IMR-90 (cell line): ENCODE data around the gene PRDM5. TPM values are rescaled to one million over a fixed set of nuclear protein-coding genes. Genes with fewer than 3 reads are reported as not detected.

ENCODE experiments used
- ATAC-seq: fragments of 200-7000 bp; cut with Tn5 transposase; 2 replicates; pipeline ENCODE4 v1.9.1; 2020; ENCODE audit warnings: low read depth, mild to moderate bottlenecking, moderate library complexity
- BruUV-seq: library from RNA; stranded (reverse); fragments of 400-500 nt; replicated peaks from 2 replicates; lab custom pipeline; 2021; lab: Mats Ljungman, UMichigan
- CTCF ChIA-PET: fragments of 300-600 bp; formaldehyde crosslinking; extraction: SDS; loops from one replicate; lab custom pipeline; 2021; ENCODE audit warnings: antibody characterized with exemption; lab: Yijun Ruan, JAX
- POLR2A ChIA-PET: fragments of 300-600 bp; sonication (Branson Sonifier 250); formaldehyde crosslinking; loops from one replicate; lab custom pipeline; 2022; ENCODE audit warnings: antibody characterized with exemption; ENCODE audit not compliant: unreplicated experiment; lab: Charles Lee
- DNase-seq: peaks from one replicate; pipeline ENCODE4 v3.0.0; 2013
- H2AFZ ChIP-seq: replicated peaks from 2 replicates; pipeline ENCODE3; 2013; ENCODE audit warnings: low read length, mild to moderate bottlenecking; ENCODE audit not compliant: poor library complexity
- H2AK5ac ChIP-seq: 2 replicates; pipeline ENCODE4 v1.6.1; 2013; ENCODE audit warnings: low read depth, low read length, inconsistent platforms
- H2AK9ac ChIP-seq: replicated peaks from 2 replicates; pipeline ENCODE3; 2013; ENCODE audit warnings: mild to moderate bottlenecking, low read depth, low read length, moderate library complexity; ENCODE audit not compliant: poor library complexity
- H2BK120ac ChIP-seq: 2 replicates; pipeline ENCODE4 v1.6.1; 2013; ENCODE audit warnings: low read depth, low read length, inconsistent platforms
- H2BK15ac ChIP-seq: 3 replicates; pipeline ENCODE4 v1.6.1; 2013; ENCODE audit warnings: low read depth, low read length, inconsistent platforms
- H2BK20ac ChIP-seq: 2 replicates; pipeline ENCODE4 v1.6.1; 2013; ENCODE audit warnings: low read depth, mild to moderate bottlenecking, inconsistent platforms, low read length, moderate library complexity
- H2BK5ac ChIP-seq: 2 replicates; pipeline ENCODE4 v1.6.1; 2013; ENCODE audit warnings: mild to moderate bottlenecking, low read depth, low read length, inconsistent platforms; ENCODE audit not compliant: poor library complexity, severe bottlenecking
- H3K14ac ChIP-seq: replicated peaks from 2 replicates; pipeline ENCODE4 v1.6.1; 2013; ENCODE audit warnings: low read depth, low read length, inconsistent platforms
- H3K18ac ChIP-seq: 2 replicates; pipeline ENCODE4 v1.6.1; 2013; ENCODE audit warnings: low read depth, low read length, control low read depth
- H3K23ac ChIP-seq: 2 replicates; pipeline ENCODE4 v1.6.1; 2013; ENCODE audit warnings: low read depth, low read length, inconsistent platforms
- H3K27ac ChIP-seq: 2 replicates; pipeline ENCODE4 v1.5.1; 2013; ENCODE audit warnings: mild to moderate bottlenecking, control low read depth, low read length; ENCODE audit not compliant: insufficient read depth
- H3K27me3 ChIP-seq: 2 replicates; pipeline ENCODE4 v1.6.1; 2013; ENCODE audit warnings: low read length; ENCODE audit not compliant: control insufficient read depth, insufficient read depth
- H3K36me3 ChIP-seq: 2 replicates; pipeline ENCODE4 v1.6.1; 2013; ENCODE audit warnings: low read length, mixed read lengths; ENCODE audit not compliant: control insufficient read depth, insufficient read depth
- H3K4ac ChIP-seq: 2 replicates; pipeline ENCODE4 v1.6.1; 2013; ENCODE audit warnings: low read depth, low read length, inconsistent platforms
- H3K4me1 ChIP-seq: 2 replicates; pipeline ENCODE4 v1.6.1; 2013; ENCODE audit warnings: low read length, mixed read lengths; ENCODE audit not compliant: control insufficient read depth, insufficient read depth
- H3K4me2 ChIP-seq: 2 replicates; pipeline ENCODE4 v1.6.1; 2013; ENCODE audit warnings: low read depth, mild to moderate bottlenecking, control low read depth, low read length, moderate library complexity
- H3K4me3 ChIP-seq: 2 replicates; pipeline ENCODE4 v1.5.1; 2013; ENCODE audit warnings: low read depth, mild to moderate bottlenecking, control low read depth, low read length, moderate library complexity; ENCODE audit not compliant: insufficient read depth
- H3K56ac ChIP-seq: 2 replicates; pipeline ENCODE4 v1.6.1; 2013; ENCODE audit warnings: low read length, inconsistent platforms; ENCODE audit not compliant: insufficient read depth; ENCODE audit errors: extremely low read depth
- H3K79me1 ChIP-seq, 2 experiments: 2 replicates each; pipeline ENCODE4 v1.6.1; 2013; ENCODE audit warnings: low read length in 2 of 2, inconsistent platforms in 1 of 2, low read depth in 1 of 2
- H3K9ac ChIP-seq: 2 replicates; pipeline ENCODE4 v1.6.1; 2013; ENCODE audit warnings: low read depth, low read length, control low read depth
- H3K9me1 ChIP-seq: 2 replicates; pipeline ENCODE4 v1.6.1; 2013; ENCODE audit warnings: low read length, inconsistent platforms; ENCODE audit not compliant: insufficient read depth
- H3K9me3 ChIP-seq: 2 replicates; pipeline ENCODE4 v1.6.1; 2013; ENCODE audit warnings: low read length; ENCODE audit not compliant: control insufficient read depth, insufficient read depth
- H4K20me1 ChIP-seq: 2 replicates; pipeline ENCODE4 v1.6.1; 2013; ENCODE audit warnings: low read length, inconsistent platforms; ENCODE audit not compliant: insufficient read depth
- H4K5ac ChIP-seq: 2 replicates; pipeline ENCODE4 v1.6.1; 2013; ENCODE audit warnings: mild to moderate bottlenecking, low read depth, low read length, control low read depth
- H4K8ac ChIP-seq, 2 experiments: 2 replicates each; pipeline ENCODE4 v1.6.1; 2013; ENCODE audit warnings: low read depth in 2 of 2, low read length in 2 of 2, control low read depth in 1 of 2, inconsistent platforms in 1 of 2
- H4K91ac ChIP-seq: 2 replicates; pipeline ENCODE4 v1.6.1; 2013; ENCODE audit warnings: low read depth, low read length, inconsistent platforms; ENCODE audit not compliant: insufficient read depth
- BHLHE40 ChIP-seq: fragments of 150-350 bp; IDR thresholded peaks from 2 replicates; pipeline ENCODE4 v1.6.1; 2016; ENCODE audit warnings: mild to moderate bottlenecking, low read depth, low read length
- CEBPB ChIP-seq: IDR thresholded peaks from 2 replicates; pipeline ENCODE4 v1.6.1; 2012; ENCODE audit warnings: low read depth, low read length, improper control_type of control experiment
- CHD1 ChIP-seq: IDR thresholded peaks from 2 replicates; pipeline ENCODE4 v1.6.1; 2012; ENCODE audit warnings: low read depth, low read length, improper control_type of control experiment
- ELK1 ChIP-seq: fragments of 150-350 bp; IDR thresholded peaks from 2 replicates; pipeline ENCODE4 v1.6.1; 2016; ENCODE audit warnings: low read depth, mild to moderate bottlenecking, low read length, moderate library complexity, borderline replicate concordance
- FOS ChIP-seq: fragments of 150-350 bp; IDR thresholded peaks from 2 replicates; pipeline ENCODE4 v1.6.1; 2016; ENCODE audit warnings: low read depth, low read length
- MAFK ChIP-seq: IDR thresholded peaks from 2 replicates; pipeline ENCODE4 v1.6.1; 2012; ENCODE audit warnings: low read depth, low read length, improper control_type of control experiment
- MAZ ChIP-seq: IDR thresholded peaks from 2 replicates; pipeline ENCODE4 v1.6.1; 2012; ENCODE audit warnings: low read depth, mild to moderate bottlenecking, low read length, improper control_type of control experiment, moderate library complexity, borderline replicate concordance
- MXI1 ChIP-seq: IDR thresholded peaks from 2 replicates; pipeline ENCODE4 v1.6.1; 2012; ENCODE audit warnings: low read depth, mild to moderate bottlenecking, low read length, moderate library complexity, borderline replicate concordance
- NFE2L2 ChIP-seq: fragments of 150-350 bp; IDR thresholded peaks from 2 replicates; pipeline ENCODE4 v1.6.1; 2016; ENCODE audit warnings: low read depth, mild to moderate bottlenecking, low read length
- POLR2A ChIP-seq: IDR thresholded peaks from 2 replicates; pipeline ENCODE4 v1.6.1; 2012; ENCODE audit warnings: mild to moderate bottlenecking, low read depth, low read length
- RAD21 ChIP-seq: IDR thresholded peaks from 2 replicates; pipeline ENCODE4 v1.6.1; 2012; ENCODE audit warnings: low read length, improper control_type of control experiment
- RCOR1 ChIP-seq: IDR thresholded peaks from 2 replicates; pipeline ENCODE4 v1.6.1; 2012; ENCODE audit warnings: mild to moderate bottlenecking, low read length, improper control_type of control experiment; ENCODE audit not compliant: insufficient replicate concordance
- RFX5 ChIP-seq: IDR thresholded peaks from 2 replicates; pipeline ENCODE4 v1.8.0; 2012; ENCODE audit warnings: low read depth, mild to moderate bottlenecking, low read length, moderate library complexity
- SMC3 ChIP-seq: fragments of 150-350 bp; IDR thresholded peaks from 2 replicates; pipeline ENCODE4 v1.6.1; 2016; ENCODE audit warnings: low read depth, mild to moderate bottlenecking, antibody characterized with exemption, low read length, moderate library complexity
- USF2 ChIP-seq: fragments of 150-350 bp; IDR thresholded peaks from 2 replicates; pipeline ENCODE4 v1.6.1; 2017; ENCODE audit warnings: mild to moderate bottlenecking, antibody characterized with exemption, low read length, low read depth
- WGBS, 2 experiments: methylation state at CpG; one replicate each; pipeline versions ENCODE4 v1.1.5 to v1.1.7; 2013; ENCODE audit warnings: missing lambda C conversion rate in 2 of 2; ENCODE audit not compliant: insufficient read length in 1 of 2; ENCODE audit errors: extremely low coverage in 2 of 2; 5-methylcytosine and 5-hydroxymethylcytosine counted together
- dilution Hi-C: fragments of 300-500 bp; cut with HindIII; formaldehyde crosslinking; loops from one replicate; pipeline ENCODE4 v1.14.3; 2018; ENCODE audit warnings: low sequenced_read_pairs; ENCODE audit not compliant: unreplicated experiment
- in situ Hi-C: fragments of 300-500 bp; cut with MboI; formaldehyde crosslinking; loops from 3 replicates; pipeline ENCODE4 v1.14.3; 2019; ENCODE audit warnings: low sequenced_read_pairs, inconsistent platforms, mixed read lengths
- intact Hi-C: fragments of 100-400 bp; cut with micrococcal nuclease; formaldehyde crosslinking; loops from 2 replicates; pipeline ENCODE4 v1.10.0; 2022
- polyA plus RNA-seq, 3 experiments: library from polyadenylated mRNA; depleted of rRNA; stranded (reverse); fragments of >200 nt; gene quantifications; 2 replicates each; pipeline ENCODE4 v1.2.3, GENCODE V29; 2012; ENCODE audit warnings: low replicate concordance in 1 of 3
- total RNA-seq: library from RNA; depleted of rRNA; stranded (reverse); fragments of >200 nt; gene quantifications from 2 replicates; pipeline ENCODE4 v1.2.3, GENCODE V29; 2012
- TF ChIP-seq, protein P1 (sequence below): conservative IDR thresholded peaks from 2 replicates; pipeline ENCODE4 v1.5.1; 2012; ENCODE audit warnings: mild to moderate bottlenecking, low read depth, low read length, improper control_type of control experiment

Gene PRDM5
- total and polyA plus RNA-seq, 2 of the 4 experiments (the other 2 are of a cell fraction) = 4.1 to 10.8 TPM

DNA sequence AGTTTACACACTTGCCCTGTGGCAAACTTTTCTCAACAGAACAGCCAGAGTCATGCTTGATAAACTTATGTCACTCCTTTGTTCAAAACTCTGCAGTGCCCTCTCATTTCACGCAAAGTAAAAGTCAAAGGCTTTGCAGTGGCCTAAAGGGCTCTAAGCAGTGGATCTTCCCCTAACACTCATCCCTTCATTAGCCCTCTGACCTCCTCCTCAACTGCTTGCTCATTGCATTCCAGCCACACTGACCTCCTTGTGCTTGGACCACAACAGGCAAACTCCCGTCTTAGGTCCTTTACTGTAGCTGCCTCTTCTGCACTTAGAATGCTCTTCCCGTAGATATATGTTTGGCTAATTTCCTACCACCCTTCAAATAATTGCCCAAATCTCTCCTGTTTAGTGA, 5.6 kb downstream of the PRDM5 start:
- ATAC-seq = peak; percentile 34; the same call in 1 of the 2 replicates
- Histone ChIP-seq H3K18ac (no peak overlapping the region), H3K4me2 (no peak overlapping the region), H2BK5ac (no peak overlapping the region), H3K4me3 (no peak overlapping the region), H3K27me3 (no peaks in the 10 kb centered on the region), H2BK120ac (no peak overlapping the region), H3K4ac (no peak overlapping the region), H3K36me3 (no peaks in the 10 kb centered on the region), H2BK15ac (no peak overlapping the region), H4K20me1 (no peaks in the 10 kb centered on the region), H2BK20ac (no peak overlapping the region), H3K56ac (no peak overlapping the region), H2AFZ (no peak overlapping the region), H3K14ac (peak overlapping the region; percentile 3), H3K9me1 (peaks cover 10% of the 10 kb centered on the region), H3K4me1 (peaks cover 2% of the 10 kb centered on the region; the same call in 1 of the 2 replicates), H3K27ac (no peak overlapping the region), H3K9me3 (no peaks in the 10 kb centered on the region), H3K9ac (no peak overlapping the region), H3K23ac (peak overlapping the region; percentile 24; the same call in 1 of the 2 replicates), H2AK5ac (no peak overlapping the region), H4K91ac (no peak overlapping the region), H4K5ac (no peak overlapping the region), H3K79me1 (peaks cover 17 to 34% of the 10 kb centered on the region in 2 experiments), H2AK9ac (no peak overlapping the region), H4K8ac (no peak overlapping the region)
- WGBS, 2 experiments = 67% methylated on average over 1 of the region's 3 CpGs; no CpG with 5 or more reads in 1 of the 2 experiments
- BruUV-seq = no TSS peak
- ChIA-PET CTCF (no interaction called here), POLR2A (no interaction called here)
- dilution Hi-C loops (no loop called here), in situ Hi-C loops (loop anchor here (5.0 kb wide), 1 partner anchor 55 kb away; no protein-coding TSS in a partner anchor), intact Hi-C loops (loop anchor here (1.0 kb wide), 1 partner anchor 12 kb away; no protein-coding TSS in a partner anchor)
- TF ChIP-seq RCOR1 (no peak), MAZ (no peak), BHLHE40 (no peak), RFX5 (no peak), CEBPB (no peak), SMC3 (no peak), CHD1 (no peak), RAD21 (no peak), ELK1 (no peak), NFE2L2 (no peak), FOS (no peak), MXI1 (no peak), USF2 (no peak), MAFK (no peak), POLR2A (no peak)
- TF ChIP-seq, protein P1, sequence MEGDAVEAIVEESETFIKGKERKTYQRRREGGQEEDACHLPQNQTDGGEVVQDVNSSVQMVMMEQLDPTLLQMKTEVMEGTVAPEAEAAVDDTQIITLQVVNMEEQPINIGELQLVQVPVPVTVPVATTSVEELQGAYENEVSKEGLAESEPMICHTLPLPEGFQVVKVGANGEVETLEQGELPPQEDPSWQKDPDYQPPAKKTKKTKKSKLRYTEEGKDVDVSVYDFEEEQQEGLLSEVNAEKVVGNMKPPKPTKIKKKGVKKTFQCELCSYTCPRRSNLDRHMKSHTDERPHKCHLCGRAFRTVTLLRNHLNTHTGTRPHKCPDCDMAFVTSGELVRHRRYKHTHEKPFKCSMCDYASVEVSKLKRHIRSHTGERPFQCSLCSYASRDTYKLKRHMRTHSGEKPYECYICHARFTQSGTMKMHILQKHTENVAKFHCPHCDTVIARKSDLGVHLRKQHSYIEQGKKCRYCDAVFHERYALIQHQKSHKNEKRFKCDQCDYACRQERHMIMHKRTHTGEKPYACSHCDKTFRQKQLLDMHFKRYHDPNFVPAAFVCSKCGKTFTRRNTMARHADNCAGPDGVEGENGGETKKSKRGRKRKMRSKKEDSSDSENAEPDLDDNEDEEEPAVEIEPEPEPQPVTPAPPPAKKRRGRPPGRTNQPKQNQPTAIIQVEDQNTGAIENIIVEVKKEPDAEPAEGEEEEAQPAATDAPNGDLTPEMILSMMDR = no peak
- peak; percentile 31 for DNase-seq
